Esophagus squamous epithelium (tissue), 4 donors: ENCODE data around the gene C1GALT1.

ENCODE experiments used
- CTCF ChIP-seq, 6 experiments: fragments of 450-650 bp in 4 of 6; fragments of 200-600 bp in 2 of 6; sonication (generic) in 2 of 6; IDR thresholded peaks; one replicate each; pipeline ENCODE4 v1.5.1; 2016 to 2019; ENCODE audit warnings: antibody characterized with exemption in 6 of 6, mild to moderate bottlenecking in 4 of 6, moderate library complexity in 4 of 6
- POLR2A ChIP-seq, 4 donors: fragments of 450-650 bp; IDR thresholded peaks; one replicate each; pipeline ENCODE4 v1.6.1; 2017; ENCODE audit warnings: antibody characterized with exemption in 4 of 4, mild to moderate bottlenecking in 4 of 4, moderate library complexity in 3 of 4

DNA sequence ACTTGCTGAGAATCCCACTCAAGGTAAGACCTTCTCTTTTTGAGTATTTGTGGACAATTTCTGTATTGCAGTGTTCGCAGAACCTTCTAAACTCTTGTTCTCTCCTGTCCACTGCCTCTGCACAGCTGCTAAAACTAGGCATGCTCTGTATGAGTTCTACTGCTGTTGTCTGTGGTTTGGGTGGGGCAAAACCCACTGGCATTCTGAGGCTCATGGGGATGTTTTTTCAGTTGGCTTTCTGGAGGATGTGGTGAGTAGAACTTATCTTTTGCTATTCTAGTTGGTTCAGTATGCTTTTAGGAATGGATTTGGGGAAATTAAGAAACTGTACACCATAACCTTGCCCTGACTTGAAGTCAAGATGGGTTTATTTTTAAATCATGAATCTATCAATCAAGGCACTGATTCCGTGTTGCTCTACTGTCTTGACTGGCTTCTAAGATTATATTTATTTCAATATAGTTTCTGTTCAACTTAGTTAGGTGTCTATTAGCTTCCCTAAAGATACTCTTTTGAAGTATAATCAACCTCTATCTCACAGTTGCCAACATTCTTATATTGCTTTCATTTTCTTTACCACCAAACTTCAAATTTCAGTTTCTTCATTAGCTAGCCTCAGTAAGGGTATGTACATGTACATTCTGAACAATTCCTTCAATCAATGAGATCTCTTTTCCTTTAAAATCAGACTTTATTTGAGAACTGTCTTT is 25.0 kb upstream of the C1GALT1 start:
- TF ChIP-seq POLR2A (IDR thresholded peaks at IDR 0.05) (no peak), CTCF (IDR thresholded peaks at IDR 0.05) (no peak)
